NT2/D1 (cell line): Measurements from ENCODE around the gene CEP43.

Experiments
- SUZ12 ChIP-seq: IDR thresholded peaks from 2 replicates; pipeline ENCODE4 v1.6.1; 2011; ENCODE audit not compliant: insufficient read length, insufficient read depth; ENCODE audit errors: extremely low read depth
- YY1 ChIP-seq: IDR thresholded peaks from 2 replicates; pipeline ENCODE4 v1.6.1; 2011; ENCODE audit not compliant: insufficient read length, insufficient read depth
- ZNF274 ChIP-seq: IDR thresholded peaks from 2 replicates; pipeline ENCODE4 v1.6.1; 2011; ENCODE audit warnings: mild to moderate bottlenecking, low read depth, low read length

- no peak for TF ChIP-seq YY1
- no peak for TF ChIP-seq ZNF274
- no peak for TF ChIP-seq SUZ12
Measured at GRCh38 chr6:166998256-166999144, 697 bp upstream of the CEP43 start.
